Stimulated activated CD8-positive, alpha-beta memory T cell treated with anti-CD3 and anti-CD28 coated beads, Interleukin-2, amount 100 ng/mL, for 48 hours (primary cell): ENCODE measurements around the gene TCAP.

ENCODE experiments used
- DNase-seq, 2 donors: peaks; one replicate each; pipeline ENCODE4 v3.0.0-alpha.2; 2020; ENCODE audit warnings: low read depth in 2 of 2

The TCAP gene

GRCh38 chr17:39650121-39650579, 15.0 kb upstream of the TCAP start:
- DNase-seq = no peak

DNA sequence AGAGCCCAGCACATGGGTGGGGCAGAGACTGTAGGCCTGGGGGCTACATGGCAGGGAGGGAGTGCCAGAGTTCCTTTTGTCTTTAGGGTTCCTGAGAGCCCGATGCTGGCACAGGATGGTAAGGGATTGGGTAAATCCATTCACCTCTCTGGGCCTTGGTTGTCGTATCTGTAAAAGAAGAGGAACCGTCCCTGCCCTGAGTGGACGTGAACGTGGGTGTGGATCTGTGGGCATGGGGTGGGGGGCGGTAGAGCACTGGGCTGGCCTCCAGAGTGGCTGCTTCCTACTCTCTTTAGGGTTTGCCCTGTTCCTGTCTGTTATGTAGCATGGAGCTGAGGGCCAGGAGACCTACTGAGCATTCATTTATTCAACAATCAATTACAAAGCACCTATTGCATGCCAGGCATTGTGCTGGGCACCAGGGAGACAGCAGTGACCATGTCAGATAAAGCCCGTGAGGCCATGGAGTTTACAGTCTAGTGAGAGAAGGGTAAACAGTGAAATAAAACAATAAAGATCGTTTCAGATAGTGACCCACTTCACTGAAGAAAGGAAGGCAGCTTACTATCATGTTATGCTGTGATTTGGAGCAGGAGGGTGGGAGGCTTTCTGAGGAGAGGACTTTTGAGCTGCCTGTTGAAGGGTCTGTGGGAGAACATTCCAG, 13.1 kb upstream of the TCAP start:
- DNase-seq = no peak

DNA sequence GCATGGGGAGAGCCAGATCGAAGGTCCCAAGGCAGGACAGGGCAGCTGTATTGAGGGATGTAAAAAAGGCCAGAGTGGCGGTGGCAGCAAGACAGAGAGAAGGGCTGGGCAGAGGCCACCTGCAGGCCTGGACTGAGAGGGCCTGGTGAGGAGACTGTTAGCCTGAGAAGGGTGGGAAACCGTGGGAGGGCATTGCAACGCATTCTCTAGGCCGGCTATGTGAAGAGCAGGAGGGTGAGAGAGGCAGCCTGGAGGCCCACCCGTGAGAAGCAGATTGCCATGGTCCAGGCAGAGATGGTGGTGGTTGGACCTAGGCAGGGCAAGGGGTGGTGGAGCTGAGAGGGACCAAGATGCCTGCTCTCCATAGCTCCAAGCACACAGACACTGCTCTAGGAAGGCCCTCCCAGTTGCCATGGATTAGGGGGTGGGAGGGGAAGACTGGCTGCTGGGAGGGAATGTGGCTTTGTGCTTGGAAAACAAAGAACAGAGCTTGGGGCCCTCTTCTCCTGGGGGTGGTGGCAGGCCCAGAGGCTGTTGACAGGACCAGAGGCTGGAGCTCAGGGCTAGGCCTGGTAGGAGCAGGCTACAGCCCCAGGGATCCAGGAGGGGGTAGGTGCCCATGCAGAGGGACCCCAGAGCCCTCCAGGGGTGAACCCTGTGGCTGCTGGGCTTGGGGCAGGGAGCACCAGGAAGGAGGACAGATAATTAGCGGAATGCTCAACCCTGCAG, 12.4 kb upstream of the TCAP start:
- DNase-seq = no peak

- no peak for DNase-seq
These were observed 11.9 kb upstream of the TCAP start for GRCh38 chr17:39653316-39653661.

- peak; percentile 65 to 78 for DNase-seq
These were observed 11.4 kb upstream of the TCAP start for GRCh38 chr17:39653662-39654331.

GRCh38 chr17:39655105-39655504, 10.0 kb upstream of the TCAP start:
- no peak for DNase-seq

GRCh38 chr17:39658346-39658745, 6.8 kb upstream of the TCAP start:
- no peak for DNase-seq

- DNase-seq = no peak
These were observed 6.4 kb upstream of the TCAP start for GRCh38 chr17:39658760-39659159.

GRCh38 chr17:39659279-39660010, 5.7 kb upstream of the TCAP start:
- no peak for DNase-seq

GRCh38 chr17:39660011-39660360, 5.2 kb upstream of the TCAP start:
- no peak for DNase-seq

- DNase-seq = no peak
These were observed 4.5 kb upstream of the TCAP start for GRCh38 chr17:39660397-39661385.

GRCh38 chr17:39661744-39662541, 3.2 kb upstream of the TCAP start:
- DNase-seq = no peak

- DNase-seq = no peak
These were observed 2.4 kb upstream of the TCAP start for GRCh38 chr17:39662551-39663339.

DNA sequence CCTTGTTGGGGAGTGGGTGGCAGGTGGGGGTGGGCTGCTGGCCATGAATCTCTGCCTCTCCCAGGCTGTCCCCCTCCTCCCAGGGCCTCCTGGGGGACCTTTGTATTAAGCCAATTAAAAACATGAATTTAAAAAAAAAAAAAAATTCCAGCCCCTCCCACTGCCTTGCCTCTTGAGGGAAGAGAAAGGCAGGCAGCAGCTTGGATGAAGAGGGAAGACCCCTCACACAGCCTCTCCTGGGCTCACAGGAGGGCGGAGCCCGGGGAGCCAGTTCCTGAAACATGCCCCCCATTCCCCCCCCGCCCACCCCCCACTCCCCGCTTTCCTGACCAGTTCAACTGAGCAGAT, 1.8 kb upstream of the TCAP start:
- no peak for DNase-seq

- DNase-seq = no peak
These were observed 1.2 kb upstream of the TCAP start for GRCh38 chr17:39663688-39664580.

DNA sequence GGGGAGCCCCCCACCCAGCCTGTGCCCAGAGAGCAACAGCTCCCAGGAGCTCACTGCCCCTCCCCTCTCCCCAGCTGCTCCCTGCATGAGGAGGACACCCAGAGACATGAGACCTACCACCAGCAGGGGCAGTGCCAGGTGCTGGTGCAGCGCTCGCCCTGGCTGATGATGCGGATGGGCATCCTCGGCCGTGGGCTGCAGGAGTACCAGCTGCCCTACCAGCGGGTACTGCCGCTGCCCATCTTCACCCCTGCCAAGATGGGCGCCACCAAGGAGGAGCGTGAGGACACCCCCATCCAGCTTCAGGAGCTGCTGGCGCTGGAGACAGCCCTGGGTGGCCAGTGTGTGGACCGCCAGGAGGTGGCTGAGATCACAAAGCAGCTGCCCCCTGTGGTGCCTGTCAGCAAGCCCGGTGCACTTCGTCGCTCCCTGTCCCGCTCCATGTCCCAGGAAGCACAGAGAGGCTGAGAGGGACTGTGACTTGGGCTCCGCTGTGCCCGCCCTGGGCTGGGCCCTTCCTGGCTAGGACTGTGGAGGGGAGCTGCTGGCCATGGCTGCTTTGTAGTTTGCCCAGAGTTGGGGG, 584 bp downstream of the TCAP start:
- DNase-seq = no peak

GRCh38 chr17:39666231-39666600, 1.1 kb downstream of the TCAP start:
- no peak for DNase-seq

DNA sequence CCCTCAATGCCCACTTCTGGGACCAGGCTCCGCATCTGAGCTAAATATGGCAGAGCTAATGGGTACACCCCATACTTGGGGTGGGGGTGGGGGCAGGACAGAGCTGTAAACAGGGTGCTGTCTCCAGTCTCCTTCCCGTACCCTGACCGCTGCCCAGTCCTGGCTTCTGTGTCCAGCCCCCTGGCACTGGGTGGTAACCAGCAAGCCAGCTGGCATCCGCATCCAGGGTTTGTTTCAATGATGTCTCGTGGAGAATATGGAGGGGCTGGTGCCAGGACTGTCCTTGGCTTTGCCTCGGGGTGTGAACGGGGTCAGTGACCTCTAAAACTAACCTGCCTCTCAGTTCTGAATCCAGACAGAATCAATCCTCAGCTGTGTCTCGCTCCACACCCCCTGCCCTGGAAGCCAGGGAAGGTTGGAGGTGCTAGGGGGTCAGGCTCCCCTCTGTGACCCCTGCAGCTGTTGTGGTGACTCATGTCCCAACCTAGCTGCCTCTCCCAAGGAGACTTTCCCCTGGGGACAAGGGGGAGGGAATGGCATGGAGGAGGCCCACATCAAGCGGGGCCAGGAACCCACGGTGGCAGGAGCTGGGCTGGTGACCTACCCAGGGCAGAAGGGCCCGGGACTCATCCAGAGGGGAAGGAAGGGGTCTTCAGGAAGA, 1.6 kb downstream of the TCAP start:
- no peak for DNase-seq
